ENCODE results near the gene SRGAP1.

- no peak for TF ChIP-seq PBX3 (CRISPR knock-in tag; IDR thresholded peaks at IDR 0.05)
- no peak for TF ChIP-seq ZBTB48 (tag by site-specific recombination; IDR thresholded peaks at IDR 0.05)
- TF ChIP-seq REST (tag by site-specific recombination; IDR thresholded peaks at IDR 0.05), result no peak
- TF ChIP-seq ZNF362 (tag by site-specific recombination; IDR thresholded peaks at IDR 0.05), result no peak
- no peak for TF ChIP-seq SETDB1 (IDR thresholded peaks at IDR 0.05; ENCODE audit: insufficient read length, low read length)
- no peak for TF ChIP-seq PATZ1 (tag by site-specific recombination; IDR thresholded peaks at IDR 0.05)
- TF ChIP-seq ZBTB49 (tag by site-specific recombination; IDR thresholded peaks at IDR 0.05; ENCODE audit: low read depth), result no peak
- no peak for TF ChIP-seq ZEB2 (tag by site-specific recombination; IDR thresholded peaks at IDR 0.05)
These were observed 6.1 kb upstream of the SRGAP1 start for GRCh38 chr12:63838411-63838810.
